Mesendoderm (in vitro differentiated cells): Measurements from ENCODE around the gene ABCB11.

Experiments
- DNase-seq: peaks from one replicate; pipeline ENCODE4 v3.0.0; 2013
- H2AK5ac ChIP-seq: 2 replicates; pipeline ENCODE4 v1.6.1; 2013; ENCODE audit warnings: low read length, inconsistent platforms
- H2BK120ac ChIP-seq: 2 replicates; pipeline ENCODE4 v1.6.1; 2013; ENCODE audit warnings: low read depth, mild to moderate bottlenecking, low read length, moderate library complexity, mixed read lengths
- H2BK15ac ChIP-seq: replicated peaks from 2 replicates; pipeline ENCODE4 v1.6.1; 2013; ENCODE audit warnings: low read depth, mild to moderate bottlenecking, moderate library complexity
- H2BK5ac ChIP-seq: 2 replicates; pipeline ENCODE4 v1.6.1; 2013; ENCODE audit warnings: low read length, inconsistent platforms
- H3K18ac ChIP-seq: 2 replicates; pipeline ENCODE4 v1.6.1; 2013; ENCODE audit warnings: mild to moderate bottlenecking, low read length, mixed read lengths
- H3K23ac ChIP-seq: one replicate; pipeline ENCODE4 v1.6.1; 2013; ENCODE audit warnings: low read length
- H3K27ac ChIP-seq: 2 replicates; pipeline ENCODE4 v1.5.1; 2013; ENCODE audit warnings: low read depth, mild to moderate bottlenecking, inconsistent platforms, low read length, moderate library complexity
- H3K27me3 ChIP-seq: 2 replicates; pipeline ENCODE4 v1.6.1; 2013; ENCODE audit warnings: low read length, control low read depth, mild to moderate bottlenecking, inconsistent platforms; ENCODE audit not compliant: insufficient read depth, poor library complexity
- H3K36me3 ChIP-seq: 2 replicates; pipeline ENCODE4 v1.6.1; 2013; ENCODE audit warnings: low read length, inconsistent platforms; ENCODE audit not compliant: control insufficient read depth, insufficient read depth
- H3K4ac ChIP-seq: one replicate; pipeline ENCODE4 v1.6.1; 2013; ENCODE audit warnings: low read depth, mild to moderate bottlenecking, low read length, moderate library complexity
- H3K4me1 ChIP-seq: 2 replicates; pipeline ENCODE4 v1.6.1; 2013; ENCODE audit warnings: low read depth, low read length, inconsistent platforms; ENCODE audit not compliant: control insufficient read depth
- H3K4me2 ChIP-seq: 2 replicates; pipeline ENCODE4 v1.6.1; 2013; ENCODE audit warnings: low read length
- H3K4me3 ChIP-seq: 2 replicates; pipeline ENCODE4 v1.5.1; 2013; ENCODE audit warnings: mild to moderate bottlenecking, low read length
- H3K56ac ChIP-seq: one replicate; pipeline ENCODE4 v1.6.1; 2013; ENCODE audit warnings: low read length
- H3K79me1 ChIP-seq: 2 replicates; pipeline ENCODE4 v1.6.1; 2013; ENCODE audit warnings: low read length, inconsistent platforms
- H3K79me2 ChIP-seq: 2 replicates; pipeline ENCODE4 v1.6.1; 2013; ENCODE audit warnings: mild to moderate bottlenecking, low read length; ENCODE audit not compliant: control insufficient read depth, insufficient read depth
- H3K9ac ChIP-seq: 2 replicates; pipeline ENCODE4 v1.6.1; 2013; ENCODE audit warnings: low read length, inconsistent platforms
- H4K5ac ChIP-seq: one replicate; pipeline ENCODE4 v1.6.1; 2013; ENCODE audit warnings: low read length
- H4K8ac ChIP-seq: one replicate; pipeline ENCODE4 v1.6.1; 2013; ENCODE audit warnings: low read depth, mild to moderate bottlenecking, control low read depth, low read length, moderate library complexity
- WGBS: extraction: QIAGEN DNeasy Blood & Tissue Kit; methylation state at CpG from one replicate; pipeline ENCODE4 v1.1.7; 2013; ENCODE audit warnings: low lambda C conversion rate, missing lambda C conversion rate; ENCODE audit not compliant: insufficient coverage; ENCODE audit errors: extremely low coverage; 5-methylcytosine and 5-hydroxymethylcytosine counted together

Gene ABCB11

GRCh38 chr2:169039702-169040101 is 8.6 kb upstream of the ABCB11 start:
- no peak overlapping the region for H3K4me2 ChIP-seq
- no peak overlapping the region for H2BK5ac ChIP-seq
- H3K27me3 ChIP-seq = no peaks in the 10 kb centered on the region
- no peak overlapping the region for H2BK15ac ChIP-seq
- H4K5ac ChIP-seq = no peak overlapping the region
- no peaks in the 10 kb centered on the region for H3K79me1 ChIP-seq
- peaks cover 4% of the 10 kb centered on the region for H3K4me1 ChIP-seq
- H4K8ac ChIP-seq = no peak overlapping the region
- no peaks in the 10 kb centered on the region for H3K36me3 ChIP-seq
- H3K23ac ChIP-seq = no peak overlapping the region
- WGBS = no CpG with 5 or more reads among the region's 4 CpGs
- no peak overlapping the region for H3K56ac ChIP-seq
- H3K79me2 ChIP-seq = no peaks in the 10 kb centered on the region
- no peak overlapping the region for H3K18ac ChIP-seq
- no peak overlapping the region for H3K9ac ChIP-seq
- no peak overlapping the region for H3K4ac ChIP-seq
- DNase-seq = no peak
- H2BK120ac ChIP-seq = no peak overlapping the region
- H2AK5ac ChIP-seq = no peak overlapping the region
- no peak overlapping the region for H3K4me3 ChIP-seq
- H3K27ac ChIP-seq = no peak overlapping the region

GRCh38 chr2:169038338-169038757 is 7.2 kb upstream of the ABCB11 start:
- Histone ChIP-seq H3K36me3 (no peaks in the 10 kb centered on the region), H3K56ac (no peak overlapping the region), H2BK120ac (no peak overlapping the region), H4K8ac (no peak overlapping the region), H3K79me2 (no peaks in the 10 kb centered on the region), H3K18ac (no peak overlapping the region), H3K4me1 (peaks cover 4% of the 10 kb centered on the region), H3K4ac (no peak overlapping the region), H3K9ac (no peak overlapping the region), H4K5ac (no peak overlapping the region), H2BK5ac (no peak overlapping the region), H3K27me3 (no peaks in the 10 kb centered on the region), H2AK5ac (no peak overlapping the region), H3K27ac (no peak overlapping the region), H3K23ac (no peak overlapping the region), H3K4me2 (no peak overlapping the region), H2BK15ac (no peak overlapping the region), H3K79me1 (no peaks in the 10 kb centered on the region), H3K4me3 (no peak overlapping the region)
- peak; percentile 50 for DNase-seq
- WGBS = no CpG with 5 or more reads among the region's 2 CpGs

- H3K4me3 ChIP-seq = no peak overlapping the region
- H2BK5ac ChIP-seq = no peak overlapping the region
- H3K4ac ChIP-seq = no peak overlapping the region
- H3K23ac ChIP-seq = no peak overlapping the region
- H4K8ac ChIP-seq = no peak overlapping the region
- H3K18ac ChIP-seq = no peak overlapping the region
- no peak overlapping the region for H3K4me2 ChIP-seq
- no peak overlapping the region for H4K5ac ChIP-seq
- H3K9ac ChIP-seq = no peak overlapping the region
- peaks cover 4% of the 10 kb centered on the region for H3K4me1 ChIP-seq
- no peak overlapping the region for H2AK5ac ChIP-seq
- H3K36me3 ChIP-seq = no peaks in the 10 kb centered on the region
- DNase-seq = no peak
- no peaks in the 10 kb centered on the region for H3K79me2 ChIP-seq
- no peak overlapping the region for H3K27ac ChIP-seq
- no peak overlapping the region for H3K56ac ChIP-seq
- no peaks in the 10 kb centered on the region for H3K27me3 ChIP-seq
- no peak overlapping the region for H2BK120ac ChIP-seq
- no peaks in the 10 kb centered on the region for H3K79me1 ChIP-seq
- H2BK15ac ChIP-seq = no peak overlapping the region
- no CpG with 5 or more reads among the region's 4 CpGs for WGBS
Observed at GRCh38 chr2:169036736-169037440, 5.8 kb upstream of the ABCB11 start.

GRCh38 chr2:169035887-169036286 is 4.8 kb upstream of the ABCB11 start:
- Histone ChIP-seq H3K4me2 (no peak overlapping the region), H3K18ac (no peak overlapping the region), H3K4me3 (no peak overlapping the region), H2BK120ac (no peak overlapping the region), H3K56ac (no peak overlapping the region), H2BK5ac (no peak overlapping the region), H3K27ac (no peak overlapping the region), H3K9ac (no peak overlapping the region), H4K8ac (no peak overlapping the region), H3K23ac (no peak overlapping the region), H3K4ac (no peak overlapping the region), H3K4me1 (peaks cover 4% of the 10 kb centered on the region), H2AK5ac (no peak overlapping the region), H3K36me3 (no peaks in the 10 kb centered on the region), H3K79me1 (no peaks in the 10 kb centered on the region), H3K79me2 (no peaks in the 10 kb centered on the region), H2BK15ac (no peak overlapping the region), H4K5ac (no peak overlapping the region), H3K27me3 (no peaks in the 10 kb centered on the region)
- no CpG with 5 or more reads among the region's 1 CpG for WGBS
- no peak for DNase-seq

- Histone ChIP-seq H3K4me3 (no peak overlapping the region), H2BK120ac (no peak overlapping the region), H3K79me2 (no peaks in the 10 kb centered on the region), H3K18ac (no peak overlapping the region), H2AK5ac (no peak overlapping the region), H3K27ac (no peak overlapping the region), H3K9ac (no peak overlapping the region), H3K36me3 (no peaks in the 10 kb centered on the region), H3K4ac (no peak overlapping the region), H3K23ac (no peak overlapping the region), H4K5ac (no peak overlapping the region), H3K79me1 (no peaks in the 10 kb centered on the region), H3K4me1 (peaks cover 4% of the 10 kb centered on the region), H3K56ac (no peak overlapping the region), H3K27me3 (no peaks in the 10 kb centered on the region), H4K8ac (no peak overlapping the region), H2BK15ac (no peak overlapping the region), H3K4me2 (no peak overlapping the region), H2BK5ac (no peak overlapping the region)
- no peak for DNase-seq
Observed at GRCh38 chr2:169034984-169035544, 3.9 kb upstream of the ABCB11 start.

- no CpG with 5 or more reads among the region's 1 CpG for WGBS
- peak; percentile 49 for DNase-seq
- H3K18ac ChIP-seq = no peak overlapping the region
- H4K8ac ChIP-seq = no peak overlapping the region
- H2AK5ac ChIP-seq = no peak overlapping the region
- H2BK5ac ChIP-seq = no peak overlapping the region
- no peak overlapping the region for H3K23ac ChIP-seq
- no peak overlapping the region for H3K27ac ChIP-seq
- no peak overlapping the region for H3K56ac ChIP-seq
- no peak overlapping the region for H2BK15ac ChIP-seq
- H3K79me1 ChIP-seq = no peaks in the 10 kb centered on the region
- no peak overlapping the region for H2BK120ac ChIP-seq
- H3K36me3 ChIP-seq = no peaks in the 10 kb centered on the region
- no peak overlapping the region for H3K4me3 ChIP-seq
- peaks cover 4% of the 10 kb centered on the region for H3K4me1 ChIP-seq
- H3K79me2 ChIP-seq = no peaks in the 10 kb centered on the region
- no peak overlapping the region for H4K5ac ChIP-seq
- H3K27me3 ChIP-seq = no peaks in the 10 kb centered on the region
- H3K9ac ChIP-seq = no peak overlapping the region
- H3K4me2 ChIP-seq = no peak overlapping the region
- no peak overlapping the region for H3K4ac ChIP-seq
Observed at GRCh38 chr2:169034256-169034655, 3.1 kb upstream of the ABCB11 start.
